Type B pancreatic cell (in vitro differentiated cells): ENCODE results near the gene ESR1. TPM values are rescaled to one million over a fixed set of nuclear protein-coding genes. Genes with fewer than 3 reads are reported as not detected.

Experiments
- DNase-seq: peaks from one replicate; pipeline ENCODE4 v3.0.0; 2021; ENCODE audit warnings: mixed read lengths; ENCODE audit not compliant: unreplicated experiment; ENCODE audit errors: extremely low spot score
- H3K27ac Mint-ChIP-seq: 2 replicates; pipeline ENCODE4 v1.8.0; 2021; ENCODE audit warnings: mild to moderate bottlenecking, mixed read lengths
- H3K27me3 Mint-ChIP-seq: 2 replicates; pipeline ENCODE4 v1.8.0; 2021; ENCODE audit warnings: mixed read lengths
- H3K36me3 Mint-ChIP-seq: 2 replicates; pipeline ENCODE4 v1.8.0; 2021; ENCODE audit warnings: mixed read lengths
- H3K4me1 Mint-ChIP-seq: one replicate; pipeline ENCODE4 v1.8.0; 2021; ENCODE audit warnings: mixed read lengths; ENCODE audit not compliant: unreplicated experiment
- H3K4me3 Mint-ChIP-seq: 2 replicates; pipeline ENCODE4 v1.8.0; 2021; ENCODE audit warnings: mild to moderate bottlenecking, mixed read lengths
- H3K9me3 Mint-ChIP-seq: 2 replicates; pipeline ENCODE4 v1.8.0; 2021; ENCODE audit warnings: mixed read lengths
- total RNA-seq: library from RNA; stranded (reverse); gene quantifications from 2 replicates; pipeline ENCODE4 v1.2.1, GENCODE V29; 2021; ENCODE audit warnings: low replicate concordance
- TF ChIP-seq, protein P1 (sequence below): fragments of 200-600 bp; sonication (generic); conservative IDR thresholded peaks from 2 replicates; pipeline ENCODE4 v1.5.0; 2021; ENCODE audit warnings: antibody characterized with exemption, mild to moderate bottlenecking

The ESR1 gene
- total RNA-seq, 1 donor from 2014 or later: 0.24 TPM

DNA sequence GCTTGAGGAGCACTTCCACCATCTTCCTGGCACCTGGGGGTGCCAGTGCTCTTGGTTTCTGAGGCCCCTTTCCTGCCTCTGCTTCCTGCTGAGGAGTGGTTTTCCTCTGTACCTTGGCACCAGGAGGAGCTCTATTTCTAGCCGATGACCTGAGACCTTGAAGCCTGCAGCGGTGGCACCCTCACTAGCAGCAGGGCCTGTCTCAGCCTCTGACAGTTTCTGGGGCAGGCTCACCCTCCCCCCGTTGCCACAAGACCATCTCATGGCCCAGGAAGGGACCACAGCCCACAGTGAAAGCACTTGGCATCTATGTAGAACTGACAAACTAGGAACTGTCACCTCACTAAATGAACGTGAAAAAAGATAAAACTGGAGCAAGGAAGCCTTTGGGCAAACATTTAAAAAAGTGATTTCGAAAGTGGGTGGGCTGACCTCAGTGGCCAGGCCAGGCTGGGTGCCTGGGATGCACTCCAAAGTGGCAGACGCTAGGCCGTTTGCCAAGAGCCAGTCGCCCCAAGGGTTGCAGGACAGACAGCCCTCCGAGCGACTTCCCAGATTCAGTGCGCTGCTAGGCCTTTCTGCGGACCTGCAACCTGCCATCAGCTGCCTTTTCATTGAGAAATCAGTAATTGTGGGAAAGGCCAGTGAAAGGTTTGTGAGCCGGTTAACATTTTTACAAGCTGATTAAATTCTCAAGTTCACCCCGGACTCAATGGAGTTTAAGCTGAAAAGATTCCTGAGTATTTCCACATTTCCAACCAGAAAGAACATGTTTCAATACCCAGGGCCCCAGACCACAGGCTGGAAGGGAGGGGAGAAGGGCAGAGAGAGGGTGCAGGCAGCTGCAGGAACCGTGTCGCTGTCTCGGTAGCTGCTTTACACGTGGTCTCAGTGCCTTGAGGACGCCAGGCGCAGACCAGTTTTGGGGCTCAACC lies 303.7 kb downstream of the ESR1 start:
- Mint-ChIP-seq H3K4me1 (no peaks in the 10 kb centered on the region), H3K27me3 (no peaks in the 10 kb centered on the region), H3K27ac (no peak overlapping the region), H3K9me3 (peaks cover 5% of the 10 kb centered on the region), H3K36me3 (no peaks in the 10 kb centered on the region), H3K4me3 (no peak overlapping the region)
- DNase-seq: no peak
- TF ChIP-seq, protein P1, sequence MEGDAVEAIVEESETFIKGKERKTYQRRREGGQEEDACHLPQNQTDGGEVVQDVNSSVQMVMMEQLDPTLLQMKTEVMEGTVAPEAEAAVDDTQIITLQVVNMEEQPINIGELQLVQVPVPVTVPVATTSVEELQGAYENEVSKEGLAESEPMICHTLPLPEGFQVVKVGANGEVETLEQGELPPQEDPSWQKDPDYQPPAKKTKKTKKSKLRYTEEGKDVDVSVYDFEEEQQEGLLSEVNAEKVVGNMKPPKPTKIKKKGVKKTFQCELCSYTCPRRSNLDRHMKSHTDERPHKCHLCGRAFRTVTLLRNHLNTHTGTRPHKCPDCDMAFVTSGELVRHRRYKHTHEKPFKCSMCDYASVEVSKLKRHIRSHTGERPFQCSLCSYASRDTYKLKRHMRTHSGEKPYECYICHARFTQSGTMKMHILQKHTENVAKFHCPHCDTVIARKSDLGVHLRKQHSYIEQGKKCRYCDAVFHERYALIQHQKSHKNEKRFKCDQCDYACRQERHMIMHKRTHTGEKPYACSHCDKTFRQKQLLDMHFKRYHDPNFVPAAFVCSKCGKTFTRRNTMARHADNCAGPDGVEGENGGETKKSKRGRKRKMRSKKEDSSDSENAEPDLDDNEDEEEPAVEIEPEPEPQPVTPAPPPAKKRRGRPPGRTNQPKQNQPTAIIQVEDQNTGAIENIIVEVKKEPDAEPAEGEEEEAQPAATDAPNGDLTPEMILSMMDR: no peak

DNA sequence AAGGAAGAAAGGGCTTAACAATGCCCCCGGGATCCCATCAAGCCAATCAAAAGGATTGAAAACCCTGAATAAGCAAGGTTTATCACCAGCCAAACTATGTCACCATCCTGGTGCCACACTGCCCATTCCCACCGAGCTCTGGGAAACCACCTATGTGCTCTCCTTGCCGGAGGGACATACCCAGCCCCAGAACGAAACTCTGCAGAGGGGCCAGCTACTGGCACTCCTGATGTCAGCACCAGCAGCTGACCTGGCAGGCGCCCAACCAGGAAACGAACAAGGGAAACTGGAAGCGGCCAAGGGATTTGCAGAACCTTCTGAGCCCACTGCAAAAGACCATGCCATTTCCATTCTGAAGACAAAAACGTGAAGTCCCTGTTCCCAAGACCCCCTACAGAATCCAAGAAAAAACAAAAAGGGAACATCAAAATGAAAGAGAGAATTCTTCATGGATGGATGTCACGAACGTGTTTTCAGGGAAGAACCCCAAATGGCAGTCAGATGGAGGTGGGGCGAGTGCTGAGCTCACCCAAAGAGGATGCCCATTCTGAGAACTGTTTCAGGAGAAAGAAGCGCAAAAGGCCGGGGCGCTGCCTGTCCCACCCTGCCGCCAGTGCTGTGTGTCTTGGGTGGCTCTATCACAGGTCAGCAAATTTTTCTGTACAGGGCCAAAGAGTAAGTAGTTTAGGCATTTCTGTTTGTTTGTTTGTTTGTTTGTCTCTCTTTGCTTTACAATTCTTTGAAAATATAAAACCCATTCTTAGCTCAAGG lies 305.2 kb downstream of the ESR1 start:
- H3K27ac Mint-ChIP-seq: no peak overlapping the region
- no peak for DNase-seq
- H3K27me3 Mint-ChIP-seq: no peaks in the 10 kb centered on the region
- no peaks in the 10 kb centered on the region for H3K9me3 Mint-ChIP-seq
- TF ChIP-seq, protein P1: no peak
- H3K4me1 Mint-ChIP-seq: no peaks in the 10 kb centered on the region
- no peaks in the 10 kb centered on the region for H3K36me3 Mint-ChIP-seq
- H3K4me3 Mint-ChIP-seq: no peak overlapping the region

DNA sequence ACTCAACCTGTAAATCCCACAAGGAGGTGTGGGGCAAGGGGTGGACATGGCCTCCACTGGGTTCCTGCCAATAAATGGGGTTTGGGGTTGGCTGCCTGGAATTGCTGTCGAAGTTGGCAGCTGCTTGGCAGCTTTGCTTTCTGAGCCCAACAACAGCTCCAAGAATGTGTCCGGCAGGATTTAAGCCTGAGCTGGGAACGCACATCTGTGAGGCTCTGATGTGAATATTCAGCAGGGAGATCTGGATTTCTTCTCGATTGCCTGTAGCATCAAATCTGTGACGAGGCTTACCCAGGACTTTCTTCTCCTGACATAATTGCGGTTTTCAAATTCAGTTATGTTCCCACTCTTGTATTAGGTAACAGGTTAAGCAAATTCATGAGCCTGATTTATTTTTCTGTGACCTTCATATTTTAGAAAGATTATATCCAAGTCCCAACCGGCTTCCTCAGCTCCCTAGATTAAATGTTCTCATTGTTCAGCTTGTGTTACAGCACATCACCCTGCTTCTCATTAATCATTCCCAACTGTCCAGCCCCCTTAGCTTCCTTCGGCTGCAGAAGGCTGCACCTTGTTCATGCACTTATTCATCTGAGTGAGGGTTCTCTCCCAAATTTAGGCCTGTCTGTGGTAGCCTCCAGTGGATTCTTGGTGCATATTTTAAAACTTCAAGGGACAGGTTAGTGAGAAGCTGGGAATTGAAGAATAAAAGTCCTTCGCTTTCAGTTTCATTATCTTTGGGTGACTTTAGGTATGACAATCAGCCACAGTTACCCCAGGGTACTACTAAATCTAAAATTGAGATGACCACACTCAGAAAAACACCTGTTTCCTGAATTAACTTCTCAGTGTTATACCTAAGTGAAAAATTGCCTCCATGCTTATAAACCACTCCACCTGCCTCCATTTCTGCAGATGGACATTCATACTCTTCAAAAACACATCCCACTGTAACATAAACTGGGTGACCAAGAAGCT lies 310.0 kb downstream of the ESR1 start:
- TF ChIP-seq, protein P1: no peak
- no peak for DNase-seq
- Mint-ChIP-seq H3K36me3 (peaks cover 10% of the 10 kb centered on the region), H3K9me3 (no peaks in the 10 kb centered on the region), H3K4me1 (peaks cover 11% of the 10 kb centered on the region), H3K27ac (no peak overlapping the region), H3K27me3 (no peaks in the 10 kb centered on the region), H3K4me3 (no peak overlapping the region)

DNA sequence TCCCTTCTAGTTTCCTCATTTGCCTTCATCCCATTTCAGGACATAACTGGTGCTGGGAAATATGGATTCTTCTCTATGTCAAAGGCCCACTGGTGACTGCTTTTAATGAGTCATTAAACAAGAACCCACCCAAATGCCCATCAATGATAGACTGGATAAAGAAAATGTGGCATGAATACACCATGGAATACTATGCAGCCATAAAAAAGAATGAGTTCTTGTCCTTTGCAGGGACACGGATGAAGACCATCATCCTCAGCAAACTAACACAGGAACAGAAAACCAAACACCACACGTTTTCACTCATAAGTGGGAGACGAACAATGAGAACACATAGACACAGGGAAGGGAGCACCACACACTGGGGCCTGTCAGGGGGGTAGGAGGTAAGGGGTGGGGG lies 310.7 kb downstream of the ESR1 start:
- no peak for DNase-seq
- no peak overlapping the region for H3K4me3 Mint-ChIP-seq
- no peak overlapping the region for H3K27ac Mint-ChIP-seq
- H3K4me1 Mint-ChIP-seq: peaks cover 11% of the 10 kb centered on the region
- TF ChIP-seq, protein P1: no peak
- H3K36me3 Mint-ChIP-seq: peaks cover 10% of the 10 kb centered on the region
- H3K27me3 Mint-ChIP-seq: no peaks in the 10 kb centered on the region
- no peaks in the 10 kb centered on the region for H3K9me3 Mint-ChIP-seq

DNA sequence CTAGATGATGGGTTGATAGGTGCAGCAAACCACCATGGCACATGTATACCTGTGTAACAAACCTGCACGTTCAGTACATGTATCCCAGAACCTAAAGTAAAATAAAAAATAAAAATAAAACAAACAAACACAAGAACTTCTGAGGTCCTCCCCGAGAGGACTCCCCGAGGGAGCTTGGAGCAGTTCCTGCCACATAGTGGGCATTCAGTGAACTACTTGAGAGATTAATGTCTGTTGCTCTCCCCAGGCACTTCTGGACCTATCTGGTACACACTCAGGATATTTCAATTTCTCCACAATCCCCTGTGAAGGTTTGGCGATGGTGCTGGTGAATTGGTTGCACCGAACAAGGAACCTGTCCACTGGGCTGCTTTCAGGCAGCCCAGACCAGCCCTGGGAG lies 311.2 kb downstream of the ESR1 start:
- peaks cover 11% of the 10 kb centered on the region for H3K4me1 Mint-ChIP-seq
- H3K27me3 Mint-ChIP-seq: no peaks in the 10 kb centered on the region
- no peak for DNase-seq
- TF ChIP-seq, protein P1: no peak
- H3K4me3 Mint-ChIP-seq: no peak overlapping the region
- peaks cover 10% of the 10 kb centered on the region for H3K36me3 Mint-ChIP-seq
- no peak overlapping the region for H3K27ac Mint-ChIP-seq
- no peaks in the 10 kb centered on the region for H3K9me3 Mint-ChIP-seq
